ENCODE results near the gene CYLD.

Gene CYLD

DNA sequence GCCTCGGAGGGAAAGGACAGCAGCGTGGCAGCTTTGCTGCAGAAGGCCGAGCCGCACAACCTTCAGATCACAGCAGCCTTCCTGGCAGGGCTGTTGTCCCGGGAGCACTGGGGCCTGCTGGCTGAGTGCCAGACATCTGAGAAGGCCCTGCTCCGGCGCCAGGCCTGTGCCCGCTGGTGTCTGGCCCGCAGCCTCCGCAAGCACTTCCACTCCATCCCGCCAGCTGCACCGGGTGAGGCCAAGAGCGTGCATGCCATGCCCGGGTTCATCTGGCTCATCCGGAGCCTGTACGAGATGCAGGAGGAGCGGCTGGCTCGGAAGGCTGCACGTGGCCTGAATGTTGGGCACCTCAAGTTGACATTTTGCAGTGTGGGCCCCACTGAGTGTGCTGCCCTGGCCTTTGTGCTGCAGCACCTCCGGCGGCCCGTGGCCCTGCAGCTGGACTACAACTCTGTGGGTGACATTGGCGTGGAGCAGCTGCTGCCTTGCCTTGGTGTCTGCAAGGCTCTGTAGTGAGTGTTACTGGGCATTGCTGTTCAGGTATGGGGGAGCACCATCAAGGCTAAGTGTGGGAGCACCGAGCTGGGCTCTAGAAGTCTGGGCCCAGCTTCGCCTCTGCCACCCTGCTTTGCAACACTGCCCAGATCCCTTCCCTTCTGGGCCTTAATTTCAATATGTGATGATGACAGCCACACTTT, 29.9 kb upstream of the CYLD start:
- no peak for DNase-seq (ENCODE audit: low read depth)

DNA sequence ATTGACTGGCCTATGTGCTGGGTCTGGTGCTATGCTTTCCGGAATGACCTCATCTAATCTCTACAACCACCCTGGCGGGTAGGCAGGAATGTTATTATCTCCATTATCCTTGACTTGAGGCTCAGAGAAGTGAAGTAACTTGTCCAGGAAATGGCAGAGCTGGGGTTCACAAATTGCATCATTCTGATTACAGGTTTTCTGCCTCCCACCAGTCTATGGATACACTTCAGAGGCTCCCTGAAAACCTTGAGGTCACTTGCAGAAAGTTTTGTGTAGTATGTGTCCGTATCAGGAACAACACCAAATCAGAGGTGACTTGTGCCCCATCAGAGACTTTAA, 29.4 kb upstream of the CYLD start:
- DNase-seq (ENCODE audit: low read depth): no peak

DNA sequence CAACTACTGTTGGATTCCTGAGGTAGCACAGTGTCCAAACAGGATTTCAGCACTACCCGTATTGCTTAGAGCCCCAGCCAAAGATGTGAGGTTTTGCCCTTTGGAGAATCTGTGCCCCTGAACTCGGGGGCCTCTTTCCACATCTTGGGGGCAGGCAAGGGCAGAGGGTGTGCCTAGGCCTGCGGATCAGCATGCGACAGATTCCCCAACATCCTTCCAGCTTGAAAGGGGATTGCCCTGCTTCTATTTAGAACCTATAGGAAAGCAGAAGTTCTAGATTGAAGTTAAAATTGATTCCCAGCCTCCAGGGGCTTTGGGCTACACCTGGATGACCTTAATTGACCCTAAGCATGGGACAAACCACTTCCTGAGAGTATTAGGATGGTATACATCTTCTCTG, 28.9 kb upstream of the CYLD start:
- no peak for DNase-seq (ENCODE audit: low read depth)

DNA sequence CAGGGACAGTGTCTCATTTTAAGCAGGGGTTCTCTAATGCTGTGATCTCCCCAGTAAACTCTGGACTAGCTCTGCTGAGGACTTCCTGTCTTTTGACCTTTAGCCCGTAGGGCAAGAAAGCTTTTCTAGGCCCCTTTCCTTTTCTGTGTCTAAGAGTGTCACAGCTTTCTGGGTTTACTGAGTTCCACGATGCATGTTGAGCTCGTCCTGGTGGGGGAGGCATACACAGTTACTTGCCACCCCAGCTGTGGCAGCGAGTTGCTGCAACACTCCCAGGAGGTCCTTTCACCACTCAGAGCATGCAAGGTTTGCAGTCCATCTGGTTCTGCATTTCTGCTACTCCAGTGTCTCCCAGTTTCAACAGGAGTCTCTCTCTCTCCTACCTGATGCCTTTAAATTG, 24.8 kb upstream of the CYLD start:
- DNase-seq (ENCODE audit: low read depth): no peak

GRCh38 chr16:50717494-50717893, 24.4 kb upstream of the CYLD start:
- no peak for DNase-seq (ENCODE audit: low read depth)

- no peak for DNase-seq (ENCODE audit: low read depth)
Observed at GRCh38 chr16:50718061-50718760, 23.7 kb upstream of the CYLD start.

DNA sequence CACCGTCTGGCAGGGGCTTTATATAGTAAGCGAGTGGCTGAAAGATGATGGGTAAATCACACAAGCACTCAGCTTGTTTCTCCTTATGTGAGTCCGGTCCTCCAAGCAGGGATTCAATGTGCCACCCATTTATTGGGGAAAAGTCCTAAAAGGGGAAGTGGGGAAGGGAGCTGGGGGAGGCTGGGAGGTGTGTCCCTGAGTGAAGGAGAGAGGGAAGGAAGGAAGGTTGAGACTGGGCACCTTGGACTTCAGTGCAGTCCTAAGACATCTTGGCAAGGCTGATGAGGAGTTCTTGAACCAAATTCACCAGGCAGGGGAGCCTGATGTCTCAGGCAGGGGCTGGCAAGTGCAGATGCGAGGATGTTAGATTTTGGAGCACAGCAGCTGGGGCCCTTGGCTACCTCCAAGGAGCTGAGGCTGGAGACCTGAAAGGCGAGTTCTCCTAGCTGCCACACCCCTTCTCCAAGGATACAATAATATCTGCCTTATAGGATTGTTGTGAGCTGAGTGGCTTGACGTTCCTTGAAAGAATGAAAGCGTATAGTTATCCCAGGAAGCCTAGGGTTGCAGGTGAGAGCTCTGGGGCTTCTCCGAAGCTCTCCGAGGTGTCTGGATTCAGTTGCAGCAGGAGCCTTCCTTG, 23.0 kb upstream of the CYLD start:
- no peak for DNase-seq (ENCODE audit: low read depth)

GRCh38 chr16:50719401-50720337, 22.2 kb upstream of the CYLD start:
- no peak for DNase-seq (ENCODE audit: low read depth)

DNA sequence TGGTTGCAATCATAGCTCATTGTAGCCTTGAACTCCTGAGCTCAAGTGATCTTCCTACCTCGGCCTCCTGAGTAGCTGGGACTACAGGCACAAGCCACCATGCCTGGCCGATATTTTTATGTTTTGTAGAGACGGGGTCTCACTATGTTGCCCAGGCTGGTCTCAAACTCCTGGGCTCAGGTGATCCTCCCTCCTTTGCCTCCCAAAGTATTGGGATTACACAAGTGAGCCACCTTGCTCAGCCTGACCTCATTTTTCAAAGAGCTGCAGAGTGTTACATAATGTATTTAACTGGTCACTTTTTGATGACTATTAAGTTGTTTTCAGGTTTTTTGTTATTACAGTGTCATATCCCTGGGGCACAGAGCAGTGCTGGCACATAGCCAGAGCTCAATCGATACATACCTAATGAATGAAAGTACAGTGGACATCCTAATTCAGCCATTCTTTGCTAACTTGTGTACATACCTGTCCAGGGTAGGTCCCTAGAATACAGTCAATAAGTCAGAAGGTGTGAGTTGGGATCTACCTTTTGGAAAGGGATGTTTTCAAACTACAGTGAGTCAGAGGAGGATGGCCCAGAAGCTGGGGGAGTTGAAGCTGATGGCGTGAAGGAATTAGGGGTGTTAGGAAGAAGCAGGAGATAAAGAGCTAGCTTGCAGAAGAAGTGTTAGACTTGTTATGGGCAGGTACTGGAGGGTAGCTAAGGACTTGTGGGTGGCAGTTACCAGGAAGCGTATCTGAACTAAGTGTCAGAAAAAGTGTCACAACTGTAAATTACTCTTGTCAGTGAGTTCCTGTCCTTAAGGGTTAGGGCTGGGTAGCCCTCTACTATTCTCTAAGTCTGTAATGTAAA, 20.1 kb upstream of the CYLD start:
- DNase-seq (ENCODE audit: low read depth): no peak

- DNase-seq (ENCODE audit: low read depth): no peak
Observed at GRCh38 chr16:50722405-50722737, 19.5 kb upstream of the CYLD start.

GRCh38 chr16:50722960-50723359, 18.9 kb upstream of the CYLD start:
- no peak for DNase-seq (ENCODE audit: low read depth)

- no peak for DNase-seq (ENCODE audit: low read depth)
Observed at GRCh38 chr16:50724306-50724705, 17.6 kb upstream of the CYLD start.

DNA sequence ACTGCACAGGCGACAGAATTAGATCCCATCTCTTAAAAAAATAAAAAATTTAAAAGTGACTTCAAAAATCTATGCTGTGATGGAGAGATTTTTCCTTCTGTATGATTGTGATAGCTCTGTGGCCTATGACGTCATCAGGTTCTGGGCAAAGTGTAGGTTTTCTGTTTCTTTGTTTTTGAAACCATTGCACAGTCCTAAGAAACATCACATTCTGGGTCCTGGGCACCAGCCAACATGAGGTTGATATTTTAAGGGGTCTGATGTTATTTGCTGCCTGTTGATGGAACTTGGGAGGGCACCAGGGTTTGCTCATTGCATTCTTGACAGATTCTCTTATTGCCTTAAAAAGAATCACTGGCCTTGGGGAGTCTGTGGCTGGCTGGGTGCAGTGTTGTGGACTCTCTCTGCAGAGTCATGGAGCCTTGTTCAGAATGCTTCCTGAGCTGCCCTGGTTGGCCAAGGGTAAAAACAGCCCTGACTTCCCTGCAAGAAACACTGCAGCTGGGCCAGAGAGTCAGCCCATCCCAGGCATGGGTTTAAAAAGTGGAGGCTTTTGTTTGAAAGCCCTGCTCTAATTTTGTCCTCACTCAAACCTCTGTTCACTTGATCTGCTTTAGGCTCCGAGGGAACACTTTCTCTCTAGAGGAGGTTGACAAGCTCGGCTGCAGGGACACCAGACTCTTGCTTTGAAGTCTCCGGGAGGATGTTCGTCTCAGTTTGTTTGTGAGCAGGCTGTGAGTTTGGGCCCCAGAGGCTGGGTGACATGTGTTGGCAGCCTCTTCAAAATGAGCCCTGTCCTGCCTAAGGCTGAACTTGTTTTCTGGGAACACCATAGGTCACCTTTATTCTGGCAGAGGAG, 10.5 kb upstream of the CYLD start:
- no peak for DNase-seq (ENCODE audit: low read depth)

DNA sequence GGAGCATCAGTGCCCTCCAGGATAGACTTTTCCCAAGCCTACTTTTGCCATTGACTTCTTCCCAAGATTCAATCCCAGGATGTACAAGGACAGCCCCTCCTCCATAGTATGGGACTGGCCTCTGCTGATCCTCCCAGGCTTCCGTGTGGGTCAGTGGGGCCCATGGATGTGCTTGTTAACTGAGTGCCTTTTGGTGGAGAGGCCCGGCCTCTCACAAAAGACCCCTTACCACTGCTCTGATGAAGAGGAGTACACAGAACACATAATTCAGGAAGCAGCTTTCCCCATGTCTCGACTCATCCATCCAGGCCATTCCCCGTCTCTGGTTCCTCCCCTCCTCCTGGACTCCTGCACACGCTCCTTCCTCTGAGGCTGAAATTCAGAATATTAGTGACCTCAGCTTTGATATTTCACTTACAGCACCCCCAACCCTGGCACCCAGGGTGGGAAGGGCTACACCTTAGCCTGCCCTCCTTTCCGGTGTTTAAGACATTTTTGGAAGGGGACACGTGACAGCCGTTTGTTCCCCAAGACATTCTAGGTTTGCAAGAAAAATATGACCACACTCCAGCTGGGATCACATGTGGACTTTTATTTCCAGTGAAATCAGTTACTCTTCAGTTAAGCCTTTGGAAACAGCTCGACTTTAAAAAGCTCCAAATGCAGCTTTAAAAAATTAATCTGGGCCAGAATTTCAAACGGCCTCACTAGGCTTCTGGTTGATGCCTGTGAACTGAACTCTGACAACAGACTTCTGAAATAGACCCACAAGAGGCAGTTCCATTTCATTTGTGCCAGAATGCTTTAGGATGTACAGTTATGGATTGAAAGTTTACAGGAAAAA, 9.7 kb upstream of the CYLD start:
- no peak for DNase-seq (ENCODE audit: low read depth)

DNA sequence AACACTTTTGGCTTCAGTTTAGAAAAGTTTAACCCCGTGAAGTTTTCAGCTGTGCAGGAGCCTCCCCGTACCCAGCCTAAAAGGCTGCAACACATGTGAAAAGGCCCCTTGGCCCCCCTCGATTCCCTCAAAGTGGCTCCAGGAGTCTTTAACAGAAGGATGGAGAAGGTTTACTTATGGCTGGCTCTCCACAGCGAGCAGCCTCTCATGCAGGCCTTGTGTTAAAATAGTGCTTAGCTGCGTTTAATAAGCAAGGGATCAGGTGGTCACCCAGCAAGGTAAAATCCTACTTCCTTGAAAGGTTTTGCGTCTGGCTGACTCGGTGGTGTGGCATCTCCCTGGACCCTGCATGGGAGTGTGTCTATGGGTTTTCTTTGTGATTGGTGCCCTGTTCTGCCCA, 8.4 kb upstream of the CYLD start:
- no peak for DNase-seq (ENCODE audit: low read depth)

GRCh38 chr16:50735629-50736122, 6.2 kb upstream of the CYLD start:
- no peak for DNase-seq (ENCODE audit: low read depth)

GRCh38 chr16:50736448-50736847, 5.4 kb upstream of the CYLD start:
- no peak for DNase-seq (ENCODE audit: low read depth)

DNA sequence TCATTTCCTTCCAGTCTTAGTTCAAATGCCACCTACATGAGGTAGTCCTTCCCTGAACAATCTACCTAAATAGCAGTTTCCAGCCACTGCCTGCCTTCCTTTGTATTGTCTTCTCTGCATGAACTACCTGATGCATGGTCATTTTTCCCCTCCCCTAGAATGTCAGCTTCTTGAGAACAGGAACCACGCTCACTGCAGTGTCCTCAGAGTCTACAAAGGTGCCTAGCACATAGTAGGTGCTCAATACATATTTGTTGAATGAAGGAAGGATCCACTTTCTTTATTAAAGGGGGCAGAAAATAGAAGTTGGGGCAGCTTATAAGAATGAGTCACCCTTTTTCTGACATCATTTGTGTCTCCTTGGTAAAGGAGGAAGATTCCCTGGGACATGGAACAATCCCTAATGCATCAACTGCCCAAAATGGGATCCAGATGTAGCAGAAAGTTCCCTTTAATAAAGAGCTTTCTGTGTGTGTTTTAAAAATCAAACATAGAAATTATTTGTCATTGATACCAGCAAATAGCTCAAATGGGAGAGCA, 4.4 kb upstream of the CYLD start:
- DNase-seq (ENCODE audit: low read depth): no peak

DNA sequence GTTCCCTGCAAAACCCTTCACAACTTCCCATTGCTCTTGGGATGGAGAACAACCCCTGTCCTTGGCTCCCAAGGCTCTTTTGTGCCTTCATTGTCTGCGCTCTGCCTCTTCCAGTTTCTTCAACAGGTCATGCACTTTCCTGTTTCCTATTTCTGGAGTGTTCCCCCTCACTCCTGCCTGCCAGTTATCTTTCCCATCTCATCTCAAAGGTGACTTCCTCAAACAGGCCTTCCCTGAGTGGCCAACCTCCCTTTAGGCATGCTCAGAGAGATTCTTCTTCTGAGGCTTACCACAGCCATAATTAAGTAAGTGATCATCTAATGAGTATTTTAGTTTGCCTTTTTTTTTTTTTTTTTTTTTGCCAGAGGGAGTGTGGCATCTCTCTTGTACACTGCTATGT, 2.9 kb upstream of the CYLD start:
- no peak for DNase-seq (ENCODE audit: low read depth)

Data from stimulated activated CD8-positive, alpha-beta memory T cell treated with anti-CD3 and anti-CD28 coated beads, Interleukin-12 subunit alpha, Interleukin-12 subunit beta, amount 100 ng/mL, for 1 hour (primary cell).